ENCODE data around the gene ABCB8.

DNA sequence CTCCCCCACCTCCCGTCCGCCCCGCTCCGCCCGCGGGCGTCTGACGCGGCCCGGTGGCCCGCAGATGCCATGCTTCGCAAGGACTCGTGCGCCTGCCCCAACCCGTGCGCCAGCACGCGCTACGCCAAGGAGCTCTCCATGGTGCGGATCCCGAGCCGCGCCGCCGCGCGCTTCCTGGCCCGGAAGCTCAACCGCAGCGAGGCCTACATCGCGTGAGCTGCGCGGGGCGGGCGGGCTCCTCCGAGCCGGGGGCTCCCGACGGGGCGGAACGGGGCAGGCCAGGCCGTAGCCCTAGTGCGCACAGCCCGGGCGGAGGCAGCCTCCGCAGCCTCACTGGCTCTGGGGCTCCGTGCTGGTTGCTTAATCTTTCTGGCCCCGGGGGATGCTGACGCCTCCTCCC is 22.9 kb downstream of the ABCB8 start:
- no peak for TF ChIP-seq FOS (IDR thresholded peaks at IDR 0.05; ENCODE audit: extremely low read depth, insufficient read length)
- no peak for TF ChIP-seq ZNF263 (CRISPR knock-in tag; IDR thresholded peaks at IDR 0.05; ENCODE audit: borderline replicate concordance)
- no peak for TF ChIP-seq SP1 (CRISPR knock-in tag; IDR thresholded peaks at IDR 0.05)
- TF ChIP-seq CBX5 (IDR thresholded peaks at IDR 0.05; ENCODE audit: borderline replicate concordance, low read depth), result no peak
- TF ChIP-seq PATZ1 (CRISPR knock-in tag; IDR thresholded peaks at IDR 0.05; ENCODE audit: borderline replicate concordance), result no peak
- no peak for TF ChIP-seq ETV1 (tag; conservative IDR thresholded peaks at IDR 0.05; ENCODE audit: low read depth)
- TF ChIP-seq ATF3 (IDR thresholded peaks at IDR 0.05), result no peak
- no peak for TF ChIP-seq ATF3 (CRISPR knock-in tag; conservative IDR thresholded peaks at IDR 0.05)
- TF ChIP-seq TARDBP (IDR thresholded peaks at IDR 0.05), result no peak
- no peak for TF ChIP-seq KDM1A (IDR thresholded peaks at IDR 0.05)
- TF ChIP-seq POLR2A (conservative IDR thresholded peaks at IDR 0.05), result no peak

Data from K562 (cell line).